Neural cell (in vitro differentiated cells): ENCODE results near the gene PMPCA. TPM values are rescaled to one million over a fixed set of nuclear protein-coding genes. Genes with fewer than 3 reads are reported as not detected.

Source experiments
- H2AFZ ChIP-seq: fragments of 200-600, 300-800 bp; sonication (generic), shearing (Covaris generic); 2 replicates; pipeline ENCODE4 v1.6.0; 2014; ENCODE audit warnings: low read depth, mild to moderate bottlenecking, antibody characterized with exemption, low read length, moderate library complexity
- H3F3A ChIP-seq: fragments of 200-600 bp; shearing (Covaris generic); 2 replicates; pipeline ENCODE4 v1.6.1; 2016; ENCODE audit warnings: mild to moderate bottlenecking, moderate library complexity, mixed read lengths, antibody characterized with exemption, low read length; ENCODE audit not compliant: insufficient read depth, poor library complexity, severe bottlenecking
- H3K27ac ChIP-seq: fragments of 200-600, 300-800 bp; sonication (generic), shearing (Covaris generic); 2 replicates; pipeline ENCODE4 v1.5.1; 2014; ENCODE audit warnings: mild to moderate bottlenecking, low read length, moderate library complexity
- H3K27me3 ChIP-seq: fragments of 300-800, 200-600 bp; sonication (generic), shearing (Covaris generic); 2 replicates; pipeline ENCODE4 v1.6.0; 2014; ENCODE audit warnings: mild to moderate bottlenecking, low read depth, low read length, moderate library complexity; ENCODE audit not compliant: insufficient read depth
- H3K36me3 ChIP-seq: fragments of 300-800, 200-600 bp; sonication (generic), shearing (Covaris generic); 2 replicates; pipeline ENCODE4 v1.5.1; 2014; ENCODE audit warnings: mild to moderate bottlenecking, antibody characterized with exemption, low read length, moderate library complexity; ENCODE audit not compliant: insufficient read depth
- H3K4me2 ChIP-seq: fragments of 300-800, 200-600 bp; sonication (generic), shearing (Covaris generic); 2 replicates; pipeline ENCODE4 v1.6.0; 2014; ENCODE audit warnings: mild to moderate bottlenecking, low read length
- H3K4me3 ChIP-seq: fragments of 300-800, 200-600 bp; sonication (generic), shearing (Covaris generic); 2 replicates; pipeline ENCODE4 v1.5.1; 2014; ENCODE audit warnings: mild to moderate bottlenecking, low read length, moderate library complexity
- H3K79me2 ChIP-seq: fragments of 200-600 bp; shearing (Covaris generic); replicated peaks from 2 replicates; pipeline ENCODE4 v1.6.0; 2014; ENCODE audit warnings: mild to moderate bottlenecking, low read length, moderate library complexity; ENCODE audit not compliant: insufficient read depth
- H3K9ac ChIP-seq: fragments of 300-800, 200-600 bp; sonication (generic), shearing (Covaris generic); 2 replicates; pipeline ENCODE4 v1.6.1; 2016; ENCODE audit warnings: mild to moderate bottlenecking, low read length, mixed read lengths
- H3K9me2 ChIP-seq: fragments of 200-600 bp; shearing (Covaris generic); 2 replicates; pipeline ENCODE4 v1.6.1; 2016; ENCODE audit warnings: mild to moderate bottlenecking, low read length, mixed read lengths; ENCODE audit not compliant: insufficient read depth
- H3K9me3 ChIP-seq: fragments of 200-600, 300-800 bp; sonication (generic), shearing (Covaris generic); 2 replicates; pipeline ENCODE4 v1.6.1; 2016; ENCODE audit warnings: mild to moderate bottlenecking, mixed run types, low read length, moderate library complexity, mixed read lengths
- H4K20me1 ChIP-seq: fragments of 200-600 bp; shearing (Covaris generic); 2 replicates; pipeline ENCODE4 v1.6.1; 2016; ENCODE audit warnings: mild to moderate bottlenecking, mixed run types; ENCODE audit not compliant: insufficient read depth
- CTCF ChIP-seq: fragments of 450-650 bp; IDR thresholded peaks from 2 replicates; pipeline ENCODE4 v1.5.1; 2014; ENCODE audit warnings: antibody characterized with exemption, mild to moderate bottlenecking, moderate library complexity; ENCODE audit not compliant: poor library complexity, severe bottlenecking
- EP300 ChIP-seq: fragments of 450-650 bp; conservative IDR thresholded peaks from 2 replicates; pipeline ENCODE4 v1.6.1; 2014; ENCODE audit warnings: antibody characterized with exemption, mild to moderate bottlenecking, moderate library complexity; ENCODE audit not compliant: poor library complexity, severe bottlenecking
- EZH2 ChIP-seq: fragments of 200-600, 300-800 bp; shearing (Covaris generic), sonication (generic); IDR thresholded peaks from 2 replicates; pipeline ENCODE4 v1.6.1; 2014; ENCODE audit warnings: antibody characterized with exemption, low read length, borderline replicate concordance, mild to moderate bottlenecking; ENCODE audit not compliant: insufficient read depth, poor library complexity, severe bottlenecking
- MXI1 ChIP-seq: fragments of 450-650 bp; conservative IDR thresholded peaks from 2 replicates; pipeline ENCODE4 v1.6.1; 2014; ENCODE audit warnings: antibody characterized with exemption, mild to moderate bottlenecking; ENCODE audit not compliant: poor library complexity, severe bottlenecking
- POLR2AphosphoS5 ChIP-seq: IDR thresholded peaks from 2 replicates; pipeline ENCODE4 v1.6.1; 2012
- RAD21 ChIP-seq: fragments of 450-650 bp; conservative IDR thresholded peaks from 2 replicates; pipeline ENCODE4 v1.6.1; 2014; ENCODE audit warnings: antibody characterized with exemption, mild to moderate bottlenecking, moderate library complexity
- SMC3 ChIP-seq: fragments of 450-650 bp; conservative IDR thresholded peaks from 2 replicates; pipeline ENCODE4 v1.6.1; 2014; ENCODE audit warnings: antibody characterized with exemption, mild to moderate bottlenecking, moderate library complexity; ENCODE audit not compliant: poor library complexity
- TAF1 ChIP-seq: IDR thresholded peaks from 2 replicates; pipeline ENCODE4 v1.6.1; 2012; ENCODE audit warnings: low read depth
- polyA plus RNA-seq: library from polyadenylated mRNA; depleted of rRNA; stranded (reverse); fragments of >200 nt; gene quantifications from 2 replicates; pipeline ENCODE4 v1.2.3, GENCODE V29; 2014
- TF ChIP-seq, protein P1 (sequence below): IDR thresholded peaks from 2 replicates; pipeline ENCODE4 v1.6.1; 2012; ENCODE audit warnings: borderline replicate concordance

Gene PMPCA
- polyA plus RNA-seq, 1 donor from 2014 or later: 61.3 TPM

GRCh38 chr9:136383436-136383835 lies 27.0 kb upstream of the PMPCA start:
- H3F3A ChIP-seq: no peaks in the 10 kb centered on the region
- H3K9ac ChIP-seq: no peak overlapping the region
- H3K4me3 ChIP-seq: no peak overlapping the region
- H3K27me3 ChIP-seq: no peaks in the 10 kb centered on the region
- H3K9me3 ChIP-seq: no peaks in the 10 kb centered on the region
- H3K79me2 ChIP-seq: no peaks in the 10 kb centered on the region
- H2AFZ ChIP-seq: no peak overlapping the region
- no peaks in the 10 kb centered on the region for H4K20me1 ChIP-seq
- no peak for TF ChIP-seq EP300
- TF ChIP-seq TAF1: no peak
- no peak for TF ChIP-seq RAD21
- no peak for TF ChIP-seq SMC3
- no peak overlapping the region for H3K27ac ChIP-seq
- no peak overlapping the region for H3K4me2 ChIP-seq
- H3K9me2 ChIP-seq: no peaks in the 10 kb centered on the region
- H3K36me3 ChIP-seq: no peaks in the 10 kb centered on the region

- H2AFZ ChIP-seq: no peak overlapping the region
- no peak for TF ChIP-seq CTCF
- TF ChIP-seq TAF1: no peak
- no peak for TF ChIP-seq POLR2AphosphoS5
- no peak for TF ChIP-seq SMC3
- TF ChIP-seq, protein P1, sequence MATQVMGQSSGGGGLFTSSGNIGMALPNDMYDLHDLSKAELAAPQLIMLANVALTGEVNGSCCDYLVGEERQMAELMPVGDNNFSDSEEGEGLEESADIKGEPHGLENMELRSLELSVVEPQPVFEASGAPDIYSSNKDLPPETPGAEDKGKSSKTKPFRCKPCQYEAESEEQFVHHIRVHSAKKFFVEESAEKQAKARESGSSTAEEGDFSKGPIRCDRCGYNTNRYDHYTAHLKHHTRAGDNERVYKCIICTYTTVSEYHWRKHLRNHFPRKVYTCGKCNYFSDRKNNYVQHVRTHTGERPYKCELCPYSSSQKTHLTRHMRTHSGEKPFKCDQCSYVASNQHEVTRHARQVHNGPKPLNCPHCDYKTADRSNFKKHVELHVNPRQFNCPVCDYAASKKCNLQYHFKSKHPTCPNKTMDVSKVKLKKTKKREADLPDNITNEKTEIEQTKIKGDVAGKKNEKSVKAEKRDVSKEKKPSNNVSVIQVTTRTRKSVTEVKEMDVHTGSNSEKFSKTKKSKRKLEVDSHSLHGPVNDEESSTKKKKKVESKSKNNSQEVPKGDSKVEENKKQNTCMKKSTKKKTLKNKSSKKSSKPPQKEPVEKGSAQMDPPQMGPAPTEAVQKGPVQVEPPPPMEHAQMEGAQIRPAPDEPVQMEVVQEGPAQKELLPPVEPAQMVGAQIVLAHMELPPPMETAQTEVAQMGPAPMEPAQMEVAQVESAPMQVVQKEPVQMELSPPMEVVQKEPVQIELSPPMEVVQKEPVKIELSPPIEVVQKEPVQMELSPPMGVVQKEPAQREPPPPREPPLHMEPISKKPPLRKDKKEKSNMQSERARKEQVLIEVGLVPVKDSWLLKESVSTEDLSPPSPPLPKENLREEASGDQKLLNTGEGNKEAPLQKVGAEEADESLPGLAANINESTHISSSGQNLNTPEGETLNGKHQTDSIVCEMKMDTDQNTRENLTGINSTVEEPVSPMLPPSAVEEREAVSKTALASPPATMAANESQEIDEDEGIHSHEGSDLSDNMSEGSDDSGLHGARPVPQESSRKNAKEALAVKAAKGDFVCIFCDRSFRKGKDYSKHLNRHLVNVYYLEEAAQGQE: no peak
- TF ChIP-seq EZH2: no peak
- TF ChIP-seq RAD21: no peak
- TF ChIP-seq EP300: no peak
- TF ChIP-seq MXI1: no peak
- no peak overlapping the region for H3K27ac ChIP-seq
- H3K4me2 ChIP-seq: no peak overlapping the region
- no peak overlapping the region for H3K4me3 ChIP-seq
- H3K27me3 ChIP-seq: no peaks in the 10 kb centered on the region
- H3K9ac ChIP-seq: no peak overlapping the region
- H4K20me1 ChIP-seq: no peaks in the 10 kb centered on the region
- no peaks in the 10 kb centered on the region for H3K9me3 ChIP-seq
- H3K36me3 ChIP-seq: no peaks in the 10 kb centered on the region
- no peaks in the 10 kb centered on the region for H3K79me2 ChIP-seq
- H3K9me2 ChIP-seq: no peaks in the 10 kb centered on the region
- H3F3A ChIP-seq: no peaks in the 10 kb centered on the region
Measured at GRCh38 chr9:136385015-136385414, 25.4 kb upstream of the PMPCA start.

DNA sequence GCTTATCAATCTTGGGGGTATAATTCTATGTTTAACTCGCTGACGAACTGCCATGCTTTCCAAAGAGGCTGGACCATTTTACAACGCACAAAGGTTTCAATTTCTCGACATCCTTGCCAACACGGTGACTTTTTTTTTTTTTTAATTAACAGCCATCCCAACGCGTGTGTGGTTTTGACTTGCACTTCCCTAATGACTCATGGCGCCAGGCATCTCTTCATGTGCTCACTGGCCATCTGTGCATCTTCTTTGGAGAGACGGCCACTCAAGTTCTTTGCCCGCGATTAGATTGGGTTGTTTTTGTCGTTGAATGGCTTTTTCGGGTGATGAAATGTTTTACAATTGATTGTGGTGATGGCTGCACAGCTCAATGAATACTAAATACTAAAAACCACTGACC lies 24.4 kb upstream of the PMPCA start:
- Histone ChIP-seq H3F3A (no peaks in the 10 kb centered on the region), H3K79me2 (no peaks in the 10 kb centered on the region), H4K20me1 (no peaks in the 10 kb centered on the region), H3K9ac (no peak overlapping the region), H3K36me3 (no peaks in the 10 kb centered on the region), H3K27me3 (no peaks in the 10 kb centered on the region), H3K9me3 (no peaks in the 10 kb centered on the region), H2AFZ (no peak overlapping the region), H3K4me3 (no peak overlapping the region), H3K9me2 (no peaks in the 10 kb centered on the region), H3K4me2 (no peak overlapping the region), H3K27ac (no peak overlapping the region)
- TF ChIP-seq EP300: no peak
